Activated CD8-positive, alpha-beta memory T cell treated with anti-CD3 and anti-CD28 coated beads, Interleukin-2, amount 50 U/mL, for 4 hours (primary cell): Measurements from ENCODE around the gene MALT1.
A peak's percentile ranks its signal among the peaks of the same experiment; 100 is the strongest.
"Not testable (repeated sequence)": the region's sequence is repeated elsewhere in the genome, so short reads cannot be mapped to it uniquely, and the experiment has no call there.

Experiments used
- DNase-seq: peaks from one replicate; pipeline ENCODE4 v3.0.0-alpha.2; 2020

MALT1 gene, protein sequence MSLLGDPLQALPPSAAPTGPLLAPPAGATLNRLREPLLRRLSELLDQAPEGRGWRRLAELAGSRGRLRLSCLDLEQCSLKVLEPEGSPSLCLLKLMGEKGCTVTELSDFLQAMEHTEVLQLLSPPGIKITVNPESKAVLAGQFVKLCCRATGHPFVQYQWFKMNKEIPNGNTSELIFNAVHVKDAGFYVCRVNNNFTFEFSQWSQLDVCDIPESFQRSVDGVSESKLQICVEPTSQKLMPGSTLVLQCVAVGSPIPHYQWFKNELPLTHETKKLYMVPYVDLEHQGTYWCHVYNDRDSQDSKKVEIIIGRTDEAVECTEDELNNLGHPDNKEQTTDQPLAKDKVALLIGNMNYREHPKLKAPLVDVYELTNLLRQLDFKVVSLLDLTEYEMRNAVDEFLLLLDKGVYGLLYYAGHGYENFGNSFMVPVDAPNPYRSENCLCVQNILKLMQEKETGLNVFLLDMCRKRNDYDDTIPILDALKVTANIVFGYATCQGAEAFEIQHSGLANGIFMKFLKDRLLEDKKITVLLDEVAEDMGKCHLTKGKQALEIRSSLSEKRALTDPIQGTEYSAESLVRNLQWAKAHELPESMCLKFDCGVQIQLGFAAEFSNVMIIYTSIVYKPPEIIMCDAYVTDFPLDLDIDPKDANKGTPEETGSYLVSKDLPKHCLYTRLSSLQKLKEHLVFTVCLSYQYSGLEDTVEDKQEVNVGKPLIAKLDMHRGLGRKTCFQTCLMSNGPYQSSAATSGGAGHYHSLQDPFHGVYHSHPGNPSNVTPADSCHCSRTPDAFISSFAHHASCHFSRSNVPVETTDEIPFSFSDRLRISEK

GRCh38 chr18:58671111-58671631 lies at the start of gene MALT1:
Gene MALT1, plus strand, starts transcription at chr18:58671465. Its CDS starts 179 bp downstream, at chr18:58671644.
- peak; percentile 96 for DNase-seq

- no peak for DNase-seq
Measured at GRCh38 chr18:58624011-58624410, 47.3 kb upstream of the MALT1 start.

GRCh38 chr18:58625839-58626238 lies 45.4 kb upstream of the MALT1 start:
- DNase-seq = no peak

DNA sequence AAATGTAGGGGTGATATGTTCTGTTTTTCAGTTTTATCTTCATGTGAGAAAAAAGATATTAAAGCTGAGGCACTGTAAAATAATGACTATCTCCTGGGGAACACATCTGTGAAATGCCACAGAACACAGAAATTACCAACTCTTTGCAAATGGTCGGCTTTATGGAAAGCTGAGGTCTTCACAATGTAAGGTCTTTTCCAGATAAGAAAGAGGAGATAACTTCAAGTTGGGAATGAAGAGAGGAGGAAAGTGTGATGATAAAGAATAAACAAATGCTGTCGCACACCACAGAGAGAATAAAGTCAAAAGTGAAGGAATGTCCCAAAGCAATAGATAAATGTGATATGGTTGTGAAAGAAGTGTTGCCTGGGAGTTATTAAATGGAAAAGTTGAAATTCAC lies 41.2 kb upstream of the MALT1 start:
- no peak for DNase-seq

DNA sequence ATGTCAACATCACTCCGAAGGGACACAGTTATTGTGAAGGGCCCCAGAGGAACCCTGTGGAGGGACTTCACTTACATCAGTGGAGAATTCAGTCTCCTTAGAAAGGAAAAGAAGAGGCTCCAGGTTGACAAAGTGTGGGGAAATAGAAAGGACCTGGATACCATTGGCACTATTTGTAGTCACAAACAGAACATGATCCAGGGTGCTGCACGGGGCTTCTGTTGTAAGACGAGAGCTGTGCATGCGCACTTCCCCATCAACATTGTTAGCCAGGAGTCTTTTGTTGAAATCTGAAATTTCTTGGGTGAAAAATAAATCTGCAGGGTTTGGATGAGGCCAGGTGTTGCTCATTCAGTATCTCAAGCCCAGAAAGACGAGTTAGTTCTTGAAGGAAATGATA lies 40.0 kb upstream of the MALT1 start:
- no peak for DNase-seq

GRCh38 chr18:58632552-58632951 lies 38.7 kb upstream of the MALT1 start:
- DNase-seq = no peak

GRCh38 chr18:58633874-58634273 lies 37.4 kb upstream of the MALT1 start:
- no peak for DNase-seq

- DNase-seq = no peak
Measured at GRCh38 chr18:58635891-58636290, 35.4 kb upstream of the MALT1 start.

- no peak for DNase-seq
Measured at GRCh38 chr18:58637197-58637596, 34.1 kb upstream of the MALT1 start.

- no peak for DNase-seq
Measured at GRCh38 chr18:58637946-58638345, 33.3 kb upstream of the MALT1 start.

- no peak for DNase-seq
Measured at GRCh38 chr18:58638441-58638840, 32.8 kb upstream of the MALT1 start.

GRCh38 chr18:58639237-58639636 lies 32.0 kb upstream of the MALT1 start:
- no peak for DNase-seq

GRCh38 chr18:58639751-58640427 lies 31.4 kb upstream of the MALT1 start:
- DNase-seq = no peak

- DNase-seq = no peak
Measured at GRCh38 chr18:58640428-58640805, 30.8 kb upstream of the MALT1 start.

GRCh38 chr18:58640891-58641610 lies 30.2 kb upstream of the MALT1 start:
- DNase-seq = no peak

DNA sequence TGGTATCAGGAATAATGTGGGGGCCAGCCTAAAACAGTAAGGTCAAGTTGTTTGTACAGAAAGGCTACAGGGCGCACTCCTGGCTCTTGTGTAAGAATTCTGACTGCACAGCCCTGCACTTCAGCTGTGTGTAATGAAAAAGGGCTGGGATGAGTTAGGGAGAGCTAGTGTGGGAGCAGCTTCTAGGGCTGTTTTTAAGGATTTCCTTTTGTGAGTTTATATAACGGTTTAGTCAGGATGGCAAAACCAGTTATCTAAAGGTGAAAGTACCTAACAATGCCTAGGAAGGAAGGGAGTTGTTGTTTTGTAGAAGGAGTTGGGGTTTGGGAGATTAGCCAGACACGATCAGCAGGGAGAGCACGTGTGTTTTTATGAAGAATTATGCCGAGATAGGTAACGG lies 27.7 kb upstream of the MALT1 start:
- not testable (repeated sequence) for DNase-seq

- DNase-seq = no peak
Measured at GRCh38 chr18:58645398-58645797, 25.9 kb upstream of the MALT1 start.

DNA sequence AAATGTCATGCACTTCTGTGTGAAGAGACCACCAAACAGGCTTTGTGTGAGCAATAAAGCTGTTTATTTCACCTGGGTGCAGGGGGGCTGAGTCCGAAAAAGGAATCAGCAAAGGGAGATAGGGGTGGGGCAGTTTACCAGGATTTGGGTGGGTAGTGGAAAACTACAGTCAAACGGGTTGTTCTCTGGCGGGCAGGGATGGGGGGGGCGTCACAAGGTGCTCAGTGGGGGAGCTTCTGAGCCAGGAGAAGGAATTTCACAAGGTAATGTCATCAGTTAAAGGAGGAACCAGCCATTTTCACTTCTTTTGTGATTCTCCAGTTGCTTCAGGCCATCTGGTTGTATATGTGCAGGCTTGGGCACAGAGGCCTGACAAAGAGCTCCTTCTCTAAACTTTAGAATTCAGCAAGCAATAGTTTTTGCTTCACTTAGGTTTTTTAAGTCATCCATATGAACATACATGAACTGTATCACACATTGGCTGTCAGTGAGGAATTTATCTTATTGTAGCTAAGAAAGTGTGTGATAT lies 24.9 kb upstream of the MALT1 start:
- no peak for DNase-seq

DNA sequence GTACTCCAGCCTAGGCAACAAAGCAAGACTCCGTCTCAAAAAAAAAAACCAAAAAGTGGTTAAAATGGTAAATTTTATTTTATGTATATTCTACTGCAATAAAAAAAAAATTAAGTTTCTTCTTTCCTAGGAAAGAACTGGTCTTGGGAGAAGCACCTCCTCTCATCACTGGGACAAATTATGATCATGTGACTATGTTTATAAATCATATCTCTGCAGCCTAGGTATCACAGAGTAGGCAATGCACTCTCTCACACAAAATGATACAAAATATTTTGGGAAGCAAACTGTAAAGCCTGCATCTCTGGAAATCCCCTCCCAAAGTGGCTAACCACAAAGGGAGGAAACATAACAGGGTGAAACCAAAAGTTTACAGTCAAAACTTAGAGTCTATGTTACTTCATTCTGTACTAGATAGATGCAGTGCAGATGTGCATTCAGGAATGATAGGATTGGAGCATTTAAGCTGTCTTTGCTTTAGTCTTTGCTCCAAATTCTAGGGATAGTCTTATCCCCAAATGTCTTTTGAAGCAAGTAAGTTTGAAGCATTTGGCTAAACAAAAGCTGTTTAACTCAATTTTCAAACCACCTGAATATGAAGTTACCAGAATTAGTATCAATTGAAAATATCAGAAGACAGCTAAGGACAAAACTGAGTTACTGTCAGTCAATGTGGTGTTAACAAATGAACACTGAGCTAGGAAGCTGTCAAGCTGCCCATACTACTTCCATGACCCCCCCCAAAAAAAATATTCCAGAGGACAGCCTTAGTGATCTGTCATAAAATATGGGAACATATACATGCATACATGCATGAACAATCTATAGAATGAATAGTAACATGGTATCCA lies 21.1 kb upstream of the MALT1 start:
- no peak for DNase-seq

- DNase-seq = not testable (repeated sequence)
Measured at GRCh38 chr18:58650830-58651229, 20.4 kb upstream of the MALT1 start.

DNA sequence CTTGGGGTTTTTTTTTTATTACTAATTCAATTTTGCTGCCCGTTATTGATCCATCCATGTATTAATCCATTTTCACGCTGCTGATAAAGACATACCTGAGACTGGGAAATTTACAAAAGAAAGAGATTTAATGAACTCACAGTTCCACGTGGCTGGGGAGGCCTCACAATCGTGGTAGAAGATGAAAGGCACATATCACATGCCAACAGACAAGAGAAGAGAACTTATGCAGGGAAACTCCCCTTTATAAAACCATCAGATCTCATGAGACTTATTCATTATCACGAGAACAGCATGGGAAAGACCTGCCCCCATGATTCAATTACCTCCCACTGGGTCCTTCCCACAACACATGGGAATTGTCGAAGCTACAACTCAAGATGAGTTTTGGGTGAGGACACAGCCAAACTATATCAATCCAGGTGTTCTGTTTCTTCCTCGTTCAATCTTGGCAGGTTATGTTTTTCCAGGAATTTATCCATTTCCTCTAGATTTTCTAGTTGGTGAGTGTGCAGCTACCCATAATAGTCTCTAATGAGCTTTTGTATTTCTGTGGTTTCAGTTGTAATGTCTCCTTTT lies 18.0 kb upstream of the MALT1 start:
- not testable (repeated sequence) for DNase-seq
